Stimulated activated CD8-positive, alpha-beta memory T cell treated with anti-CD3 and anti-CD28 coated beads, Interleukin-15, amount 100 ng/mL, for 24 hours (primary cell): ENCODE data around the gene ALKBH3.

Experiments used
- DNase-seq: peaks from one replicate; pipeline ENCODE4 v3.0.0-alpha.2; 2020; ENCODE audit warnings: low read depth

The ALKBH3 gene

DNA sequence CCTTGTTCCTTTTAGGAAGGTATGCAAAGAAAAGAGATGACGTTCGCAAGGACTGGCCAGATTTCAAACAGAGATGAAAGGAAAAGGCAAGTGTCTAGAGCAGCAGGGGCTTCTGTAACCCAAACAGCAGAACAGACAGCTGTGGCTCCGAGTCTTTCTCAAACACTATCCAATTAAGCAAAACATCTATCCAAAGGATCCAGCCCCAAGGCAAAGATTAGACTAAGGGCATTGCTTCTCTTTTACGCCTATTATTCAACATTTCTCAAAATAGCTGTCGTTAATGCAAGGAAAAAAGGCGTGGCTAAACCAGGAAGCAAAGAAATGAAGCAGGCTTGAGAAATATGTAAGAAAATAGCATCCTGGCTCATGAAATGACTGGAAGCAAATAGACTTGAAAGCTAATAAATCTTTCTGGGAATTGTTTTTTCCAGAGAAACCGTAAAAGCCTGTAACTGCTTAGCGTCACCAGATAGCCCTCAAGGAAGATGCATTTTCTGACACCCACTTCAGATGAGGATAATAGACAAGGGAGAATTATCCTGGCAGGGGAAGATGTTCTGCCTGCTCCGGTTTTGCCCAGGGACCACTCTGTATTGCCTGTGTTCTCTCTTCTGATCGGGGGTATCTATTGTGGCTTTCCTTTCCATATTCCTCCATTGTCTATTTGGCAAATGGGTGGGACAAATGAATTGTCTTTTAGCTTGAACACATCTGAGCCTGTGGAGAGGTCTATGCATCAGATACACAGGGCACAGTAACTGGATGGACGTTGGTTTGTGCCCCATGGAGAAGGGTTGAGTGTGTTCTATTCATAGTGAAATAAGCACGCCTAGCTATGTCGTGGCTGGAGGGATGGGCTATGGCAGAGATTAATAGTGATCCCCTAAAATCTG is 82.0 kb downstream of the ALKBH3 start:
- no peak for DNase-seq

DNA sequence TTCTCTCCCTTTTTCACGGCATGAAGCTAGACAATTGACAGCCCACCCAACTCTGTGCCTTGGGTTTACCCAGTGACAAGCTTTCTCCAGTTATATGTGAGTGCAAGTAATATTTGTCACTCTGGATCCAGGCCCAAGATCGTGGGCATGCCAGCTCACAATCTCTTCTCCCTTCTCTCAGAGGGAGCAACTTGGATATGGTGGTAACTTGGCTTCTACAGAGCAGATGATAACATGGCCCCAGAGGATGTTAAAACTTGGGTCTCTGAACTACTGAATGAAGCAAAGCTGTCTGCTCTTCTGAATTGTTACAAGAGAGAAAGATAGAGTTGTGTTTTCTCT is 82.6 kb downstream of the ALKBH3 start:
- no peak for DNase-seq

DNA sequence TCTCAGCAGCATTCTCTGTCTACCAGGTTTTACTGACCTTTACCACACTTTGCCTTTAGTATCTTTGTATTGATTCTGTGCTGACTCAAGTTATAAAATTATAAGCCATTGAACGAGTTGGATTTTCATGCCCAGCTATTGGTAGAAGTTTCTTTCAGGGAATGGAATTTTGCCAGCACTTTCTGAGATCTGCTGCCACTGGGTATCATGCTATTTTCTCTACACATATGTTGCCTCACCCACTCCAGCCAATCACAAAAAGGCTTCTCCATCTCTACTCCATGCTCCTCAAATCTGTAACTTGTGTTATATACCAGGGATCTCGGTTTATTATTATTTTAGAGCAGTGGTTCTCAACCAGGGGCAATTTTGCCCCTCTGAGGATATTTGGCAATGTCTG is 87.0 kb downstream of the ALKBH3 start:
- no peak for DNase-seq

DNA sequence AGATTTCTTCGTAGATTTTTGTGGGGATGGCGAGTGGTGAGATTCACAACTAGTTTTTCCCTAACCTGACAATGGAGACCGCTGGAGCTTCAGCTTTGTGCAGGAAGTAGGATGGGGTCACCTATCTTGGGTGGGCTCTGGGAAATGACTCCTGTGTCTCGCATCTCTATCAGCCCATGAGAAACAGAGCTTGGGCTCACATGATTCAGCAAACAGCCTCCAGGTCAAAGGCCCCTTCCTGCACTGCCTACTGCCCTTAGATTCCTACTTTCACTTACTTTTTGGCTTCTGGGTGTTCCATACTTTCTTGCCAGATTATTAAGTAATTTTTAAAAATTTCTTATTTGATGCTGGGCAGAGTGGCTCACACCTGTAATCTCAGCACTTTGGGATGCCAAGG is 88.1 kb downstream of the ALKBH3 start:
- DNase-seq: no peak

DNA sequence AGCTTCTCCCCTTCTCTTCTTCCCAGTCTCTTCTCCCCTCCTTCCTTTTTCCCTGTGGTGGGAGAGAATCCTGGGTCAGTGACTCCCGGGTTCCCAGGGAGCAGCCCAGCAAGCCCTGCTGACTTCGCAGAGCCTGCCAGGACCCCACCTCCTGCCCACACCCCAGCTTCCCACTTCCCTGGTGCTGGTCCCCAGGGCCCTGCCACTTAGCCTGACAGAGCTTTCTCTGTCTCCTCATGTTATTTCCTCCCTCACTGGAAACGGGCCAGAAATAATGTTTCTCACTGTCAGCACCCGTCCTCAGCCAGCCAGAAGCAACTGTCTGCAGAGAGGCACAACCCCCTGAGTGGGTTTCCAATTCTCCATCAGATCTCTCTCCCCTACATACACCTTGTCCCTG is 88.9 kb downstream of the ALKBH3 start:
- no peak for DNase-seq
